Activated naive CD8-positive, alpha-beta T cell treated with anti-CD3 and anti-CD28 coated beads, Interleukin-2, amount 50 U/mL, for 16 hours (primary cell): ENCODE data around the gene LZTS2.

Source experiments
- DNase-seq: peaks from one replicate; pipeline ENCODE4 v3.0.0-alpha.2; 2020; ENCODE audit warnings: low read depth, low spot score

LZTS2 gene

GRCh38 chr10:101014966-101015581, 15.5 kb downstream of the LZTS2 start:
- no peak for DNase-seq

GRCh38 chr10:101015582-101015973, 16.0 kb downstream of the LZTS2 start:
- no peak for DNase-seq

GRCh38 chr10:101016814-101017213, 17.2 kb downstream of the LZTS2 start:
- DNase-seq = no peak

- DNase-seq = no peak
These were observed 18.6 kb downstream of the LZTS2 start for GRCh38 chr10:101018118-101018599.

GRCh38 chr10:101018600-101019439, 19.2 kb downstream of the LZTS2 start:
- DNase-seq = peak; percentile 35

- DNase-seq = no peak
These were observed 19.8 kb downstream of the LZTS2 start for GRCh38 chr10:101019440-101019703.

- no peak for DNase-seq
These were observed 20.9 kb downstream of the LZTS2 start for GRCh38 chr10:101020427-101021075.

- DNase-seq = no peak
These were observed 21.6 kb downstream of the LZTS2 start for GRCh38 chr10:101021239-101021638.

GRCh38 chr10:101021692-101022251, 22.2 kb downstream of the LZTS2 start:
- DNase-seq = no peak

- no peak for DNase-seq
These were observed 23.5 kb downstream of the LZTS2 start for GRCh38 chr10:101022967-101023705.

GRCh38 chr10:101027106-101027720, 27.6 kb downstream of the LZTS2 start:
- DNase-seq = no peak

- no peak for DNase-seq
These were observed 29.1 kb downstream of the LZTS2 start for GRCh38 chr10:101028446-101029337.

GRCh38 chr10:101029520-101030295, 30.1 kb downstream of the LZTS2 start:
- no peak for DNase-seq

- no peak for DNase-seq
These were observed 31.0 kb downstream of the LZTS2 start for GRCh38 chr10:101030496-101031127.

- DNase-seq = peak; percentile 90
These were observed 31.7 kb downstream of the LZTS2 start, which contains the start of the genes PDZD7 and SFXN3 for GRCh38 chr10:101031128-101031795. Gene PDZD7, minus strand, starts transcription at chr10:101031129. Its CDS starts 910 bp downstream, at chr10:101030219. Gene SFXN3, plus strand, starts transcription at chr10:101031234. Its CDS starts 3,461 bp downstream, at chr10:101034695.

- peak; percentile 51 for DNase-seq
These were observed 32.4 kb downstream of the LZTS2 start for GRCh38 chr10:101031796-101032636.

- DNase-seq = no peak
These were observed 33.1 kb downstream of the LZTS2 start for GRCh38 chr10:101032637-101033224.
